ENCODE data around the gene THEMIS. TPM values are rescaled to one million over a fixed set of nuclear protein-coding genes. Genes with fewer than 3 reads are reported as not detected.

Gene THEMIS, protein sequence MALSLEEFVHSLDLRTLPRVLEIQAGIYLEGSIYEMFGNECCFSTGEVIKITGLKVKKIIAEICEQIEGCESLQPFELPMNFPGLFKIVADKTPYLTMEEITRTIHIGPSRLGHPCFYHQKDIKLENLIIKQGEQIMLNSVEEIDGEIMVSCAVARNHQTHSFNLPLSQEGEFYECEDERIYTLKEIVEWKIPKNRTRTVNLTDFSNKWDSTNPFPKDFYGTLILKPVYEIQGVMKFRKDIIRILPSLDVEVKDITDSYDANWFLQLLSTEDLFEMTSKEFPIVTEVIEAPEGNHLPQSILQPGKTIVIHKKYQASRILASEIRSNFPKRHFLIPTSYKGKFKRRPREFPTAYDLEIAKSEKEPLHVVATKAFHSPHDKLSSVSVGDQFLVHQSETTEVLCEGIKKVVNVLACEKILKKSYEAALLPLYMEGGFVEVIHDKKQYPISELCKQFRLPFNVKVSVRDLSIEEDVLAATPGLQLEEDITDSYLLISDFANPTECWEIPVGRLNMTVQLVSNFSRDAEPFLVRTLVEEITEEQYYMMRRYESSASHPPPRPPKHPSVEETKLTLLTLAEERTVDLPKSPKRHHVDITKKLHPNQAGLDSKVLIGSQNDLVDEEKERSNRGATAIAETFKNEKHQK
- total RNA-seq (2012; rRNA removed): under 0.01 TPM in 1 of 2 replicates, not detected in the other
- polyA plus RNA-seq (2012; rRNA removed): not detected in 2 replicates
- not detected in 2 replicates for polyA plus RNA-seq (2012; cell fraction: cytosol; rRNA removed)
- polyA plus RNA-seq (2012; cell fraction: nucleus; rRNA removed; ENCODE audit: low replicate concordance): 0.02 TPM in 1 of 2 replicates, not detected in the other
- percentile 5 among the genes with signal in this experiment for Bru-seq, nascent RNA
- BruChase-seq, experiment 1, labeled RNA remaining after a 6-hour chase: percentile 1 among the genes with signal in this experiment
- percentile 1 among the genes with signal in this experiment for BruChase-seq, experiment 2, labeled RNA remaining after a 2-hour chase
- long read RNA-seq: 0 reads

- DNase-seq: no peak
- no TSS peak for BruUV-seq (replicated peaks)
- no peak within 1 kb of the TSS for H3K56ac ChIP-seq (ENCODE audit: extremely low read depth, insufficient read depth, low read length)
- CTCF ChIA-PET: no interaction called here
- H2AK5ac ChIP-seq (ENCODE audit: low read depth, low read length): no peak within 1 kb of the TSS
- H3K18ac ChIP-seq (ENCODE audit: low read depth, low read length): no peak within 1 kb of the TSS
- intact Hi-C loops (cut with micrococcal nuclease): no loop called here
- H3K4ac ChIP-seq (ENCODE audit: low read depth, low read length): no peak within 1 kb of the TSS
- dilution Hi-C loops (cut with HindIII; ENCODE audit: low sequenced_read_pairs, unreplicated experiment): no loop called here
- H2AK9ac ChIP-seq (replicated peaks; ENCODE audit: low read depth, low read length, poor library complexity): peak within 1 kb of the TSS; percentile 50
- H4K5ac ChIP-seq (ENCODE audit: low read depth, low read length): no peak within 1 kb of the TSS
- no peak within 1 kb of the TSS for H3K4me3 ChIP-seq (ENCODE audit: insufficient read depth, low read depth, low read length)
- no peak within 1 kb of the TSS for H3K4me2 ChIP-seq (ENCODE audit: low read depth, low read length)
- in situ Hi-C loops (cut with MboI; ENCODE audit: low sequenced_read_pairs): no loop called here
- H3K9me1 ChIP-seq (ENCODE audit: insufficient read depth, low read length): no peaks in the 10 kb centered on the region
- POLR2A ChIA-PET (ENCODE audit: unreplicated experiment): interaction anchor here (0.6 kb wide), 1 partner anchor 24 kb away, joined by 3 read pairs; no protein-coding TSS in a partner anchor
- H2BK120ac ChIP-seq (ENCODE audit: low read depth, low read length): no peak within 1 kb of the TSS
- no peaks in the 10 kb centered on the region for H3K27me3 ChIP-seq (ENCODE audit: control insufficient read depth, insufficient read depth, low read length)
- no peak within 1 kb of the TSS for H2BK5ac ChIP-seq (ENCODE audit: low read depth, low read length, poor library complexity, severe bottlenecking)
- H3K14ac ChIP-seq (replicated peaks; ENCODE audit: low read depth, low read length): no peak within 1 kb of the TSS
- no peak within 1 kb of the TSS for H3K27ac ChIP-seq (ENCODE audit: insufficient read depth, low read length)
- no CpG with 5 or more reads among the region's 2 CpGs for WGBS, 2 experiments (ENCODE audit: extremely low coverage in 2 of 2, insufficient read length in 1 of 2)
- no peak within 1 kb of the TSS for H3K9ac ChIP-seq (ENCODE audit: low read depth, low read length)
- no peaks in the 10 kb centered on the region for H4K20me1 ChIP-seq (ENCODE audit: insufficient read depth, low read length)
- H3K79me1 ChIP-seq (ENCODE audit: low read depth in 1 of 2, low read length in 2 of 2): no peaks in the 10 kb centered on the region
- no peak within 1 kb of the TSS for H2BK15ac ChIP-seq (ENCODE audit: low read depth, low read length)
- H4K8ac ChIP-seq (ENCODE audit: low read depth in 2 of 2, low read length in 2 of 2): no peak within 1 kb of the TSS
- no peak within 1 kb of the TSS for H2AFZ ChIP-seq (replicated peaks; ENCODE audit: low read length, poor library complexity)
- H4K91ac ChIP-seq (ENCODE audit: insufficient read depth, low read depth, low read length): no peak within 1 kb of the TSS
- no peak for ATAC-seq (ENCODE audit: low read depth)
- H3K36me3 ChIP-seq (ENCODE audit: control insufficient read depth, insufficient read depth, low read length): no peaks in the 10 kb centered on the region
- H3K23ac ChIP-seq (ENCODE audit: low read depth, low read length): no peak within 1 kb of the TSS
- H3K9me3 ChIP-seq (ENCODE audit: control insufficient read depth, insufficient read depth, low read length): no peaks in the 10 kb centered on the region
- H3K4me1 ChIP-seq (ENCODE audit: control insufficient read depth, insufficient read depth, low read length): no peaks in the 10 kb centered on the region
- no peak within 1 kb of the TSS for H2BK20ac ChIP-seq (ENCODE audit: low read depth, low read length)
- no peak for TF ChIP-seq SMC3 (IDR thresholded peaks at IDR 0.05; ENCODE audit: low read depth, low read length)
- no peak for TF ChIP-seq RAD21 (IDR thresholded peaks at IDR 0.05; ENCODE audit: low read length)
- TF ChIP-seq, protein P1, sequence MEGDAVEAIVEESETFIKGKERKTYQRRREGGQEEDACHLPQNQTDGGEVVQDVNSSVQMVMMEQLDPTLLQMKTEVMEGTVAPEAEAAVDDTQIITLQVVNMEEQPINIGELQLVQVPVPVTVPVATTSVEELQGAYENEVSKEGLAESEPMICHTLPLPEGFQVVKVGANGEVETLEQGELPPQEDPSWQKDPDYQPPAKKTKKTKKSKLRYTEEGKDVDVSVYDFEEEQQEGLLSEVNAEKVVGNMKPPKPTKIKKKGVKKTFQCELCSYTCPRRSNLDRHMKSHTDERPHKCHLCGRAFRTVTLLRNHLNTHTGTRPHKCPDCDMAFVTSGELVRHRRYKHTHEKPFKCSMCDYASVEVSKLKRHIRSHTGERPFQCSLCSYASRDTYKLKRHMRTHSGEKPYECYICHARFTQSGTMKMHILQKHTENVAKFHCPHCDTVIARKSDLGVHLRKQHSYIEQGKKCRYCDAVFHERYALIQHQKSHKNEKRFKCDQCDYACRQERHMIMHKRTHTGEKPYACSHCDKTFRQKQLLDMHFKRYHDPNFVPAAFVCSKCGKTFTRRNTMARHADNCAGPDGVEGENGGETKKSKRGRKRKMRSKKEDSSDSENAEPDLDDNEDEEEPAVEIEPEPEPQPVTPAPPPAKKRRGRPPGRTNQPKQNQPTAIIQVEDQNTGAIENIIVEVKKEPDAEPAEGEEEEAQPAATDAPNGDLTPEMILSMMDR (conservative IDR thresholded peaks at IDR 0.05; ENCODE audit: low read depth, low read length): no peak
- TF ChIP-seq NFE2L2 (IDR thresholded peaks at IDR 0.05; ENCODE audit: low read depth, low read length): no peak
- no peak for TF ChIP-seq MXI1 (IDR thresholded peaks at IDR 0.05; ENCODE audit: borderline replicate concordance, low read depth, low read length)
- TF ChIP-seq FOS (IDR thresholded peaks at IDR 0.05; ENCODE audit: low read depth, low read length): no peak
- no peak for TF ChIP-seq MAFK (IDR thresholded peaks at IDR 0.05; ENCODE audit: low read depth, low read length)
- TF ChIP-seq MAZ (IDR thresholded peaks at IDR 0.05; ENCODE audit: borderline replicate concordance, low read depth, low read length): no peak
- no peak for TF ChIP-seq CHD1 (IDR thresholded peaks at IDR 0.05; ENCODE audit: low read depth, low read length)
- no peak for TF ChIP-seq USF2 (IDR thresholded peaks at IDR 0.05; ENCODE audit: low read depth, low read length)
- no peak for TF ChIP-seq RFX5 (IDR thresholded peaks at IDR 0.05; ENCODE audit: low read depth, low read length)
- TF ChIP-seq BHLHE40 (IDR thresholded peaks at IDR 0.05; ENCODE audit: low read depth, low read length): no peak
These were observed at the start of gene THEMIS for GRCh38 chr6:127900935-127901334. TSS of gene THEMIS (minus strand) at chr6:127901058. CDS start at chr6:127900932, 126 bp downstream.

All from IMR-90 (cell line).